Neural crest cell (in vitro differentiated cells): ENCODE results near the gene HECTD3. TPM values are rescaled to one million over a fixed set of nuclear protein-coding genes. Genes with fewer than 3 reads are reported as not detected.
A peak's percentile ranks its signal among the peaks of the same experiment; 100 is the strongest.

Experiments
- DNase-seq: peaks from one replicate; pipeline ENCODE4 v3.0.0; 2021; ENCODE audit warnings: low read depth, mixed read lengths, low spot score
- H3K27ac Mint-ChIP-seq: one replicate; pipeline ENCODE4 v1.8.0; 2021; ENCODE audit warnings: mild to moderate bottlenecking, mixed read lengths; ENCODE audit not compliant: unreplicated experiment
- H3K27me3 Mint-ChIP-seq: 2 replicates; pipeline ENCODE4 v1.8.0; 2021; ENCODE audit warnings: low read depth, mild to moderate bottlenecking, mixed read lengths
- H3K36me3 Mint-ChIP-seq: 2 replicates; pipeline ENCODE4 v1.8.0; 2021; ENCODE audit warnings: low read depth, mild to moderate bottlenecking, mixed read lengths
- H3K4me1 Mint-ChIP-seq: 2 replicates; pipeline ENCODE4 v1.8.0; 2021; ENCODE audit warnings: mixed read lengths
- H3K4me3 Mint-ChIP-seq: one replicate; pipeline ENCODE4 v1.8.0; 2021; ENCODE audit warnings: mild to moderate bottlenecking, mixed read lengths
- H3K9me3 Mint-ChIP-seq: 2 replicates; pipeline ENCODE4 v1.8.0; 2021; ENCODE audit warnings: mixed read lengths
- total RNA-seq: library from RNA; stranded (reverse); gene quantifications from 2 replicates; pipeline ENCODE4 v1.2.1, GENCODE V29; 2021
- TF ChIP-seq, protein P1 (sequence below): fragments of 200-600 bp; sonication (generic); conservative IDR thresholded peaks from 2 replicates; pipeline ENCODE4 v1.5.0; 2021; ENCODE audit warnings: antibody characterized with exemption, mild to moderate bottlenecking

Gene HECTD3
- total RNA-seq, 1 donor from 2014 or later = 29.3 TPM

DNA sequence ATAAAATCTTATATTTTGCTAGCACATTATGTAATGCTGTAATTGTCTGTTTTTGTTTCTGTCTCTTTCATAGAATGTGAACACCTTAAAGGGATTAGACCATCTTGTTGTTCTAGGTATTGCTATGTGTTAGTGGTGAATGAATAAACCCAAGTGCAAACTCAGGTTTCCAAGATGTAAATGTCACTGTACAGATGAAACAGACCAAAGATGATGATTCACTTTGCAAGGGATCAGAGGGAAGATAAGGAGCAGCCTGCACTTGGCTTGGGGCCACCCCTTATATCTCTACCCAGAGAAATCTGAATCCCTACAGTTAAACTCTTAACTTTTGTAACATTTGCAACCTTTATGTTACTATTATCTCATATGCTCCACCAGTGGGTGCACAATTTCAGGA lies 26.3 kb upstream of the HECTD3 start:
- H3K36me3 Mint-ChIP-seq = peaks cover 5% of the 10 kb centered on the region
- no peak overlapping the region for H3K27ac Mint-ChIP-seq
- no peak for DNase-seq
- H3K27me3 Mint-ChIP-seq = no peaks in the 10 kb centered on the region
- no peak overlapping the region for H3K4me3 Mint-ChIP-seq
- H3K4me1 Mint-ChIP-seq = no peaks in the 10 kb centered on the region
- TF ChIP-seq, protein P1, sequence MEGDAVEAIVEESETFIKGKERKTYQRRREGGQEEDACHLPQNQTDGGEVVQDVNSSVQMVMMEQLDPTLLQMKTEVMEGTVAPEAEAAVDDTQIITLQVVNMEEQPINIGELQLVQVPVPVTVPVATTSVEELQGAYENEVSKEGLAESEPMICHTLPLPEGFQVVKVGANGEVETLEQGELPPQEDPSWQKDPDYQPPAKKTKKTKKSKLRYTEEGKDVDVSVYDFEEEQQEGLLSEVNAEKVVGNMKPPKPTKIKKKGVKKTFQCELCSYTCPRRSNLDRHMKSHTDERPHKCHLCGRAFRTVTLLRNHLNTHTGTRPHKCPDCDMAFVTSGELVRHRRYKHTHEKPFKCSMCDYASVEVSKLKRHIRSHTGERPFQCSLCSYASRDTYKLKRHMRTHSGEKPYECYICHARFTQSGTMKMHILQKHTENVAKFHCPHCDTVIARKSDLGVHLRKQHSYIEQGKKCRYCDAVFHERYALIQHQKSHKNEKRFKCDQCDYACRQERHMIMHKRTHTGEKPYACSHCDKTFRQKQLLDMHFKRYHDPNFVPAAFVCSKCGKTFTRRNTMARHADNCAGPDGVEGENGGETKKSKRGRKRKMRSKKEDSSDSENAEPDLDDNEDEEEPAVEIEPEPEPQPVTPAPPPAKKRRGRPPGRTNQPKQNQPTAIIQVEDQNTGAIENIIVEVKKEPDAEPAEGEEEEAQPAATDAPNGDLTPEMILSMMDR = no peak
- no peaks in the 10 kb centered on the region for H3K9me3 Mint-ChIP-seq

DNA sequence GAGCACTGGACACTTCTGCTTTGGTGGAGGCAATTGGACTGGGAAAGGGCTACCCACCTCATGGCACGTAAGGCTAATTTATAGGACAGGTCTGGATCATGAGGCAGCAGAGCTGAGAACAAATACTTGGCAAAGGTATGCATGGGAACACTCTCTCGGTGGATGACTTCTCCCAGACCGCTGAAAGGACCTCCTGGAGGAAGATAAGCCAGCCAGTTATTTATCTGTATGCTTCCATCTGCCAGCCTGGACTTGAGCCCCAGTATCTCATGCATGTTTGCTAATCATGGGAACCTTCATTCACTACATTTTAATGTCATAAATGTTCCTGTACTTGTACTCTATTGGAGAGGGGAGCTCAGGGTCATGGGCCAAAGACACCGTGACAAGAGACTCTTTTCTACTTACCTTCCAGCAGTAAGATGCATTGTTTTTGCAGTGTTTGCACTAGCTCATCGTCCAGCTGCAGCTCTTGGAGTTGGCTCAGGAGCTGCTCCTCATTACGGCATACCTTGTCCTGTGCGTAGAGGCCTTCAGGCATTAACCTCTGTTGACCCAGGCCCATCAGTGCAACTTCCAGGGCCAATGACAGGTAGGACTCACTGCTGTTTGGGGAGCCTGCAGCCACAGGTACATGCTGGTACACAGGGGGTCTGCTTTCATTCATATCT lies 24.6 kb upstream of the HECTD3 start:
- H3K36me3 Mint-ChIP-seq = peaks cover 5% of the 10 kb centered on the region
- TF ChIP-seq, protein P1 = no peak
- DNase-seq = no peak
- no peaks in the 10 kb centered on the region for H3K27me3 Mint-ChIP-seq
- peak overlapping the region; percentile 37 for H3K27ac Mint-ChIP-seq
- H3K9me3 Mint-ChIP-seq = no peaks in the 10 kb centered on the region
- no peaks in the 10 kb centered on the region for H3K4me1 Mint-ChIP-seq
- H3K4me3 Mint-ChIP-seq = no peak overlapping the region

DNA sequence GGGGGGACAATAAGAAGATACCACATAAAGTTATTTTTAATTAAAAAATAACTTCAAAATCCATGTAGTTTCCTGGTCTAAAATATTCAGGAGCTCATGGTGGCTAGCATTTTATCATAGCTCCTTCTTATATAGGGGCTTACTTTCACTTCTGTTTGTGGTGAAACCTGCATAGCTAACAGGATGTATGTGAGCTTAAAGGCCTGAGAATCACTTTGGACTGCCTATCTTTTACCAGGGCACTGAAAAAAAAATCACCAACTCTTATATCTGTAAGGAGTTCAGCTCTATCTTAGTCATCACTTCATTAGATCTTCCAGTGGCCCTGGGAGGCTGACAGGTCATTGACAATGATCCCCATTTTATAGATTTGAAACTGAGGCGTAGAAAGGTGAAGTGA lies 22.2 kb upstream of the HECTD3 start:
- Mint-ChIP-seq H3K27ac (no peak overlapping the region), H3K27me3 (no peaks in the 10 kb centered on the region), H3K4me3 (no peak overlapping the region), H3K4me1 (no peaks in the 10 kb centered on the region), H3K9me3 (no peaks in the 10 kb centered on the region), H3K36me3 (peaks cover 5% of the 10 kb centered on the region)
- no peak for DNase-seq
- TF ChIP-seq, protein P1 = no peak

DNA sequence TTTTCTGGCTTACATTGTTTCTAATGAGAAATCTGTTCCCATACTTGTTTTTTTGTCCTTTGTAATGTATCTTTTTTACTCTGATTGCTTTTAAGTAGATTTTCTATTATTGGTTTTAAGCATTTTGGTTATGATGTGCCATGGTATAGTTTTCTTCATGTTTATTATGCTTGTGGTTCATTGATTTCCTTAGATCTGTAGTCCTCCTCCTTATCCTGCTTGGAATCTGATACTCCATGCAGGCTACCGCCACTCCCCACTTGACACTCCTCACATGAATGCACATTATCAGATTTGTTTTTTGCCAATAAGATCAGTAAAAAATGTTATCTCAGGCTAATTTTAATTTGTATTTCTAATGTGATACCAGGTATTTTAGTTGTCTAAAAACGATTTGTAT lies 21.7 kb upstream of the HECTD3 start:
- Mint-ChIP-seq H3K4me1 (no peaks in the 10 kb centered on the region), H3K4me3 (no peak overlapping the region), H3K27ac (no peak overlapping the region), H3K9me3 (no peaks in the 10 kb centered on the region), H3K36me3 (peaks cover 5% of the 10 kb centered on the region), H3K27me3 (no peaks in the 10 kb centered on the region)
- TF ChIP-seq, protein P1 = no peak
- DNase-seq = no peak

DNA sequence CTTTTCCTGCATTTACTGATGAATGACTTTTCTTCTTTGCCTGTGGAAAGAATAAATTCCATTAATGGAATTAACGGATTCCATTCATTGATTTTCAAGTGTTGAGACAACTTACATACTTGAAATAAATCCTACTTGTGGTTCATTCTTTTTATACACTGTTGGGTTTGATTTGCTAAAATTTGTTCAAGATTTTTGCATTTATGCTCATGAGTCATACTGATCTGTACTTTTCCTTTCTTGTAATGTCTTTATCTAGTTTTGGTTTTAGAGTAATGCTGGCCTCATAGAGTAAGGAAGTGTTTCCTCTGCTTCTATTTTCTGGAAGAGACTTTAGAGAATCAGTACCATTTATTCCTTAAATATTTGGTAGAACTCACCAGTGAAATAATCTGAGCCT lies 15.3 kb upstream of the HECTD3 start:
- Mint-ChIP-seq H3K36me3 (peaks cover 7% of the 10 kb centered on the region), H3K4me1 (no peaks in the 10 kb centered on the region), H3K4me3 (no peak overlapping the region), H3K27me3 (no peaks in the 10 kb centered on the region), H3K27ac (no peak overlapping the region), H3K9me3 (no peaks in the 10 kb centered on the region)
- DNase-seq = no peak
- TF ChIP-seq, protein P1 = no peak
